CD4-positive, alpha-beta T cell treated with Interleukin-21 for 1 hour (primary cell): Measurements from ENCODE around the gene TMPRSS6.

ENCODE experiments used
- DNase-seq: peaks from one replicate; pipeline ENCODE4 v3.0.0-alpha.2; 2020

The TMPRSS6 gene

GRCh38 chr22:37024339-37025157 is 85.0 kb downstream of the TMPRSS6 start:
- DNase-seq, result no peak

- DNase-seq, result no peak
Measured at GRCh38 chr22:37023743-37024338, 85.7 kb downstream of the TMPRSS6 start.

GRCh38 chr22:37022483-37023337 is 86.8 kb downstream of the TMPRSS6 start:
- no peak for DNase-seq

GRCh38 chr22:37021710-37022482 is 87.6 kb downstream of the TMPRSS6 start:
- peak; percentile 60 for DNase-seq

GRCh38 chr22:37021041-37021440 is 88.5 kb downstream of the TMPRSS6 start:
- no peak for DNase-seq

GRCh38 chr22:37020192-37020479 is 89.4 kb downstream of the TMPRSS6 start:
- no peak for DNase-seq

GRCh38 chr22:37019309-37020191 is 90.0 kb downstream of the TMPRSS6 start, which contains the start of the genes MPST and TST:
MPST (plus strand) TSS chr22:37019742; CDS start chr22:37019837, 95 bp downstream.
TST (minus strand) TSS chr22:37019447; CDS start chr22:37018732, 715 bp downstream.
- DNase-seq, result peak; percentile 40

GRCh38 chr22:37018815-37019308 is 90.7 kb downstream of the TMPRSS6 start:
- no peak for DNase-seq

- no peak for DNase-seq
Measured at GRCh38 chr22:37018086-37018814, 91.3 kb downstream of the TMPRSS6 start.

GRCh38 chr22:37017356-37017755 is 92.2 kb downstream of the TMPRSS6 start:
- DNase-seq, result no peak

- no peak for DNase-seq
Measured at GRCh38 chr22:37016134-37016910, 93.2 kb downstream of the TMPRSS6 start.

- DNase-seq, result no peak
Measured at GRCh38 chr22:37015587-37015878, 94.0 kb downstream of the TMPRSS6 start.
